Choroid plexus epithelial cell (primary cell): ENCODE data around the gene RSL1D1.
A peak's percentile ranks its signal among the peaks of the same experiment; 100 is the strongest.
"Not testable (repeated sequence)": the region's sequence is repeated elsewhere in the genome, so short reads cannot be mapped to it uniquely, and the experiment has no call there.

ENCODE experiments used
- DNase-seq: peaks from one replicate; pipeline ENCODE4 v3.0.0-alpha.2; 2010; ENCODE audit warnings: low read depth
- H3K4me3 ChIP-seq: 2 replicates; pipeline ENCODE4 v1.5.1; 2011; ENCODE audit warnings: low read depth, mild to moderate bottlenecking, control low read depth, low read length, moderate library complexity
- TF ChIP-seq, protein P1 (sequence below): conservative IDR thresholded peaks from 2 replicates; pipeline ENCODE4 v1.5.1; 2011; ENCODE audit warnings: low read depth, mild to moderate bottlenecking, control low read depth, inconsistent platforms, low read length, moderate library complexity

RSL1D1 gene

DNA sequence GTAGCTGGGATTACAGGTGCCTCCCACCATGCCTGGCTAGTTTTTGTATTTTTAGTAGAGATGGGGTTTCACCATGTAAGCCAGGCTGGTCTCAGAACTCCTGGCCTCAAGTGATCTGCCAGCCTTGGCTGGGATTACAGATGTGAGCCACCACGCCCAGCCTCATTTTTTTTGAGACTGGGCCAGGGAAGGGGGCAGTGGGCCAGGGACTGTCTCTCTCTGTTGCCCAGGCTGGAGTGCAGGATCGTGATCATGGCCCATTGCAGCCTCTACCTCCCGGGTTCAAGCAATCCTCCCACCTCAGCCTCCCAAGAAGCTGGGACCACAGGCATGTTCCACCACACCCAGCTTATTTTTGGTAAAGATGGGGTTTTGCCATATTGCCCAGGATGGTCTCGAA is 16.0 kb downstream of the RSL1D1 start:
- DNase-seq, result no peak
- H3K4me3 ChIP-seq, result no peak overlapping the region
- TF ChIP-seq, protein P1, sequence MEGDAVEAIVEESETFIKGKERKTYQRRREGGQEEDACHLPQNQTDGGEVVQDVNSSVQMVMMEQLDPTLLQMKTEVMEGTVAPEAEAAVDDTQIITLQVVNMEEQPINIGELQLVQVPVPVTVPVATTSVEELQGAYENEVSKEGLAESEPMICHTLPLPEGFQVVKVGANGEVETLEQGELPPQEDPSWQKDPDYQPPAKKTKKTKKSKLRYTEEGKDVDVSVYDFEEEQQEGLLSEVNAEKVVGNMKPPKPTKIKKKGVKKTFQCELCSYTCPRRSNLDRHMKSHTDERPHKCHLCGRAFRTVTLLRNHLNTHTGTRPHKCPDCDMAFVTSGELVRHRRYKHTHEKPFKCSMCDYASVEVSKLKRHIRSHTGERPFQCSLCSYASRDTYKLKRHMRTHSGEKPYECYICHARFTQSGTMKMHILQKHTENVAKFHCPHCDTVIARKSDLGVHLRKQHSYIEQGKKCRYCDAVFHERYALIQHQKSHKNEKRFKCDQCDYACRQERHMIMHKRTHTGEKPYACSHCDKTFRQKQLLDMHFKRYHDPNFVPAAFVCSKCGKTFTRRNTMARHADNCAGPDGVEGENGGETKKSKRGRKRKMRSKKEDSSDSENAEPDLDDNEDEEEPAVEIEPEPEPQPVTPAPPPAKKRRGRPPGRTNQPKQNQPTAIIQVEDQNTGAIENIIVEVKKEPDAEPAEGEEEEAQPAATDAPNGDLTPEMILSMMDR, result no peak

DNA sequence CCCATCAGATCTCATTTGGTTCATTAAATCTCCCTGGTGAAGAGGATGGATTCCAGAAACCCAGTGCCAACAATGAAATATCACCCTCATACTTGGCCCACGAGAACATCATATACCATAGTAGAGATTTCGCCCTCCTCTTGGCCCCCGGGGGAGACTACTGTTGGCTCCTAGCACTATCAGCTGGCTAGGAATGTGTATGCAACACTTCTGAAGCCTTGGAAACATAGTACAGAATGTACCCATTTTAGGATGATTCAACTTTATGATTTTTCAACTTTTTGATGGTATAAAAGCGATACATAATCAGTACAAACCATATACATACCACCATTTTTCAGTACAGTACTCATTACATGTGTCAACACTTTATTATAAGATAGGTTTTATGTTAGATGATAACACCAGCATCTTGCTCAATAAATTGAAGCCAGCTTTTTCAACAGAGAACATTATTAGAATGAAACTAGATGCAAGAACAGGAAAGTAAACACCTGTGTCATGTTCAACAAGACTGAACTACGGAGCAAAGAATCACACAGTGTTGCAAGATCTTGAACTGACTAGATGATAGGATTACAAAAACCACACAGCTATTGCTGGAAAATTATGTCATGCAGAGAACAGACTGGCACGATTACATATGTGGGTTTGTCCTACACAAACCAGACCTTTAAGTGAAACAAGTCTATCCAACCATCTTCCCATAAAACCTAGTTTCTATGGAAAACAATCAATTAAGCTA is 17.2 kb downstream of the RSL1D1 start:
- TF ChIP-seq, protein P1, result no peak
- peak; percentile 97 for DNase-seq
- H3K4me3 ChIP-seq, result no peak overlapping the region

DNA sequence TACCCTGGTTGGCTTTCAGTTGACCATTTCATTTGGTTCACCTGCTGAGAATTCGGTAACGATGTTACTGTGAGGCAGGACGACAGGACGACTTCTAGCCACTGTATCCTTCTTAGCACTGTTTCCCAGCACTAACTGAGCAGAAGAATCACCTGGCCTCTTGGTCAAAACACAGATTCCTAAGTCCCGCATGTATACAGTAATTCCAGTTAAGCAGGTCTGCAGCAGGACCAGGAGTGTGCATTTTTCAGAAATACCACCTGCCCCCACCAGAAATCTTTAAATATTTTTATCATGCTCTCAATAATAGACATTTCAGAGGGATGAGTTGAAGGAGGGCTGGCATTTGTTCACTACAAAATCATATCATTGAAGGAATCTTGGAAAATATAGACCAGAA is 22.6 kb downstream of the RSL1D1 start:
- no peak overlapping the region for H3K4me3 ChIP-seq
- no peak for DNase-seq
- TF ChIP-seq, protein P1, result no peak

DNA sequence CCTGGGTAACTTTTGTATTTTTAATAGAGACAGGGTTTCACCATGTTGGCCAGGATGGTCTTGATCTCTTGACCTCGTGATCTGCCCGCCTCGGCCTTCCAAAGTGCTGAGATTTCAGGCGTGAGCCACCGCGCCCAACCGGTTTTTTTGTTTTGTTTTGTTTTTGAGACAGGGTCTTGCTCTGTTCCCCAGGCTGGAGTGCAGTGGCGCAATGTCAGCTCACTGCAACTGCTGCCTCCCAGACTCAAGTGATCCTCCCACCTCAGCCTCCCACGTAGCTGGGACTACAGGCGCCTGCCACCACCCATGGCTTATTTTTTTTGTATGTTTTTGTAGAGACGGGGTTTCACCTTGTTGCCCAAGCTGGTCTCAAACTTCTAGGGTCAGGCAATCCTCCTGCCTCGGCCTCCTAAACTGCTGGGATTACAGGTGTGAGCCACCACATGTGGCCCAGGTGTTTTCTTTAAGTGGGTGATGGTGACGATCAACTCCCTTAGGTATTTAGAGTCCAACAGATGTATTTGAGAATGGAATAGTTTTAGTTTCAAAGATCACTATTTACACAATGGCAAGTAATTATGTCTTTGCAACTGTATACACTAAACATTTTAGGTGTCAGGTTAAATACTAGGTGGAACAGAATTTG is 25.7 kb downstream of the RSL1D1 start:
- not testable (repeated sequence) for DNase-seq

DNA sequence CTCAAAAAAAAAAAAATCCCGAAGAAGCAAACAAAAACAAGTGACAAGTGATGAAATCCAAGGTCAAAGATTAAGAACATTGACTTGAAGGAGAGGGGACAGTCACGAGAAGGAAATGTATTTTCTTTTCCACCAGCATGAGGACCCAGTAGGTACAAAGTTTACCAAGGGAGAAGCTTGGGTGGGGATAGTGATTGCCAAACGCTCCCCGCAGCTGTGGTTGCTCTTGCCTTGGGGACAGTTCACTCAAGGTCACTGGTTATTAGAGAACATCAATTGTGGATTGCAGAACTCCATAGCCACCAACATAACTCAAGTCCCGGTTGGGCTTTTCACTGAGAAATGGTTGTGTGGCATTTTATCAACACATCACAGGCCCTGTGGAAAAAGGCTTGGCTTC is 27.0 kb downstream of the RSL1D1 start:
- DNase-seq, result no peak
- H3K4me3 ChIP-seq, result no peak overlapping the region
- TF ChIP-seq, protein P1, result no peak

More for the DNA sequence above, 25.7 kb downstream of the RSL1D1 start:
- not testable (repeated sequence) for H3K4me3 ChIP-seq

DNA sequence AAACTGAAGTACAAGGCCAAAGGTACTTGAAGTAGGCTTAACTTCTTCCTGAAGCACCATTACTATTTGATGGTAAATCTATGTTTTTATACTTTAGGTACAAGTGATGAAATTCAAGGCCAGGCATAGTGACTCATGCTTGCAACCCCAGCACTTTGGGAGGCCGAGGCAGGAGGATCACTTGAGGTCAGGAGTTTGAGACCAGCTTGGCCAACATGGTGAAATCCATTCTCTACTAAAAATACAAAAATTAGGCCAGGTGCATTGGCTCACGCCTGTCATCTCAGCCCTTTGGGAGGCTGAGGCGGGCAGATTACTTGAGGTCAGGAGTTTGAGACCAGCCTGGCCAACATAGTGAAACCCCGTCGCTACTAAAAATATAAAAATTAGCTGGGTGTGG is 27.7 kb downstream of the RSL1D1 start:
- not testable (repeated sequence) for DNase-seq, H3K4me3 ChIP-seq

DNA sequence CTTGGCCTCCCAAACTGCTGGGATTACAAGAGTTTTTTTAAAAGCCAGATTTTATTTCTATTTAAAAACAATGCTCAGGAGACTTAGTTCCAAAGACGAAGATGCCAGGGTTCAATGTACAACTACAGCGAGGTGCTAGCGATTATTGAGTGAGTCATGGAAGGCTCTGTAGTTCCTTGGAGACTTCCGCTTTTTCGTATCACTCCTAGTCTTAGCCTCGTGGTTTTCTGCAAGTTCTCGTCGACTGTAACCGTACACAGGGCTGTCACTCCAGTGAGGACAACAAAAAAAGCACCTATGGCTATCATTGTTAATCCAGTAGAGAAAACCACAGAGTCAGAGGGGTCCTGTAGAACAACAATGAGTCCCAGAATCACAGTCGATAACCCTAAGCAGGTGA is 31.5 kb downstream of the RSL1D1 start:
- TF ChIP-seq, protein P1, result no peak
- no peak for DNase-seq
- no peak overlapping the region for H3K4me3 ChIP-seq

DNA sequence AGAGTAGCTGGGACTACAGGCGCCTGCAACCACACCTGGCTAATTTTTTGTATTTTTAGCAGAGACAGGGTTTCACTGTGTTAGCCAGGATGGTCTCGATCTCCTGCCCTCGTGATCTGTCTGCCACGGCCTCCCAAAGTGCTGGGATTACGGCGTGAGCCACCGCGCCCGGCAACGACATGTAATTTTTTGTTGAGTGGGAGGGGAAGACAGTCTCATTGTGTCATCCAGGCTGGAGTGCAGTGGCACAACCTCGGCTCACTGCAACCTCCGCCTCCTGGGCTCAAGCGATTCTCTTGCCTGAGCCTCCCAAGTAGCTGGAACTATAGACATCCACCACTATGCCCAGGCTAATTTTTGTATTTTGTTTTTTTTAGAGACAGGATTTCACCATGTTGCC is 32.4 kb downstream of the RSL1D1 start:
- not testable (repeated sequence) for DNase-seq, H3K4me3 ChIP-seq
